PC-3 (cell line): ENCODE results near the gene MACIR. TPM values are rescaled to one million over a fixed set of nuclear protein-coding genes. Genes with fewer than 3 reads are reported as not detected.

Experiments
- ATAC-seq: fragments of 200-7000 bp; cut with Tn5 transposase; 2 replicates; pipeline ENCODE4 v1.9.1; 2020; ENCODE audit warnings: mild to moderate bottlenecking, moderate library complexity
- BruUV-seq: library from RNA; stranded (reverse); fragments of 400-500 nt; replicated peaks from 2 replicates; lab custom pipeline; 2021; lab: Mats Ljungman, UMichigan
- CTCF ChIA-PET: fragments of 300-600 bp; sonication (Branson Sonifier 250); formaldehyde crosslinking; loops from one replicate; lab custom pipeline; 2022; ENCODE audit warnings: antibody characterized with exemption; lab: Charles Lee
- POLR2A ChIA-PET: fragments of 300-600 bp; sonication (Branson Sonifier 250); formaldehyde crosslinking; loops from one replicate; lab custom pipeline; 2022; ENCODE audit warnings: antibody characterized with exemption; ENCODE audit not compliant: unreplicated experiment; lab: Charles Lee
- DNase-seq: peaks from one replicate; pipeline ENCODE4 v3.0.0-alpha.2; 2015
- H2AFZ ChIP-seq: fragments of 300-600 bp; sonication (generic); 2 replicates; pipeline ENCODE4 v1.6.0; 2016; ENCODE audit warnings: antibody characterized with exemption, low read length
- H3F3A ChIP-seq: fragments of 300-600 bp; sonication (generic); one replicate; pipeline ENCODE4 v1.6.0; 2017; ENCODE audit warnings: antibody characterized with exemption, low read length, control low read depth, mild to moderate bottlenecking; ENCODE audit not compliant: unreplicated experiment
- H3K27ac ChIP-seq: fragments of 300-600 bp; sonication (generic); 2 replicates; pipeline ENCODE4 v1.5.1; 2016; ENCODE audit warnings: mild to moderate bottlenecking, low read length
- H3K27me3 ChIP-seq: fragments of 300-600 bp; sonication (generic); 2 replicates; pipeline ENCODE4 v1.6.1; 2016; ENCODE audit warnings: low read length, mixed read lengths
- H3K36me3 ChIP-seq: fragments of 300-600 bp; sonication (generic); 2 replicates; pipeline ENCODE4 v1.6.1; 2016; ENCODE audit warnings: low read depth, mixed run types, low read length, mixed read lengths
- H3K4me1 ChIP-seq: fragments of 300-600 bp; sonication (generic); 2 replicates; pipeline ENCODE4 v1.5.1; 2016; ENCODE audit warnings: low read length; ENCODE audit not compliant: insufficient read depth
- H3K4me2 ChIP-seq: fragments of 300-600 bp; sonication (generic); 2 replicates; pipeline ENCODE4 v1.6.0; 2016; ENCODE audit warnings: low read length
- H3K4me3 ChIP-seq: fragments of 300-600 bp; sonication (generic); 2 replicates; pipeline ENCODE4 v1.5.1; 2016; ENCODE audit warnings: mild to moderate bottlenecking, low read length, mixed read lengths
- H3K79me2 ChIP-seq: fragments of 300-600 bp; sonication (generic); 2 replicates; pipeline ENCODE4 v1.6.1; 2017; ENCODE audit warnings: low read length, mixed read lengths
- H3K9ac ChIP-seq: fragments of 300-600 bp; sonication (generic); 2 replicates; pipeline ENCODE4 v1.6.0; 2016; ENCODE audit warnings: mild to moderate bottlenecking, low read length
- H3K9me2 ChIP-seq: fragments of 300-600 bp; sonication (generic); replicated peaks from 2 replicates; pipeline ENCODE4 v1.6.1; 2016; ENCODE audit warnings: mixed run types, low read length, mixed read lengths
- H3K9me3 ChIP-seq: fragments of 300-600 bp; sonication (generic); 2 replicates; pipeline ENCODE4 v1.6.1; 2016; ENCODE audit warnings: low read length, mixed read lengths
- H4K20me1 ChIP-seq: fragments of 300-600 bp; sonication (generic); 2 replicates; pipeline ENCODE4 v1.6.1; 2016; ENCODE audit warnings: low read length, mixed read lengths
- EZH2 ChIP-seq: fragments of 300-600 bp; sonication (generic); IDR thresholded peaks from one replicate; pipeline ENCODE4 v1.6.1; 2017; ENCODE audit warnings: antibody characterized with exemption, mild to moderate bottlenecking, low read length; ENCODE audit not compliant: unreplicated experiment
- EZH2phosphoT487 ChIP-seq: fragments of 300-600 bp; sonication (generic); IDR thresholded peaks from 2 replicates; pipeline ENCODE4 v1.6.1; 2018; ENCODE audit warnings: mild to moderate bottlenecking, antibody characterized with exemption, low read length, borderline replicate concordance
- intact Hi-C: fragments of 100-400 bp; cut with micrococcal nuclease; formaldehyde crosslinking; loops from 2 replicates; pipeline ENCODE4 v1.9.0; 2023
- total RNA-seq: library from RNA; depleted of rRNA; stranded (reverse); fragments of >200 nt; gene quantifications from 2 replicates; pipeline ENCODE4 v1.2.3, GENCODE V29; 2014
- TF ChIP-seq, protein P1 (sequence below): fragments of 300-600 bp; sonication (generic); conservative IDR thresholded peaks from 2 replicates; pipeline ENCODE4 v1.5.1; 2017; ENCODE audit warnings: antibody characterized with exemption, low read depth, mild to moderate bottlenecking, low read length

Gene MACIR
- total RNA-seq, 1 experiment from 2014 or later: 22.2 TPM

- peak overlapping the region; percentile 93 for H3K4me3 ChIP-seq
- no peak for ATAC-seq
- peak overlapping the region; percentile 85 for H3K4me2 ChIP-seq
- H4K20me1 ChIP-seq: peaks cover 43% of the 10 kb centered on the region
- H3K27ac ChIP-seq: no peak overlapping the region
- H3K27me3 ChIP-seq: no peaks in the 10 kb centered on the region
- no peak overlapping the region for H2AFZ ChIP-seq
- TF ChIP-seq EZH2phosphoT487 (no peak), EZH2 (no peak)
- TF ChIP-seq, protein P1, sequence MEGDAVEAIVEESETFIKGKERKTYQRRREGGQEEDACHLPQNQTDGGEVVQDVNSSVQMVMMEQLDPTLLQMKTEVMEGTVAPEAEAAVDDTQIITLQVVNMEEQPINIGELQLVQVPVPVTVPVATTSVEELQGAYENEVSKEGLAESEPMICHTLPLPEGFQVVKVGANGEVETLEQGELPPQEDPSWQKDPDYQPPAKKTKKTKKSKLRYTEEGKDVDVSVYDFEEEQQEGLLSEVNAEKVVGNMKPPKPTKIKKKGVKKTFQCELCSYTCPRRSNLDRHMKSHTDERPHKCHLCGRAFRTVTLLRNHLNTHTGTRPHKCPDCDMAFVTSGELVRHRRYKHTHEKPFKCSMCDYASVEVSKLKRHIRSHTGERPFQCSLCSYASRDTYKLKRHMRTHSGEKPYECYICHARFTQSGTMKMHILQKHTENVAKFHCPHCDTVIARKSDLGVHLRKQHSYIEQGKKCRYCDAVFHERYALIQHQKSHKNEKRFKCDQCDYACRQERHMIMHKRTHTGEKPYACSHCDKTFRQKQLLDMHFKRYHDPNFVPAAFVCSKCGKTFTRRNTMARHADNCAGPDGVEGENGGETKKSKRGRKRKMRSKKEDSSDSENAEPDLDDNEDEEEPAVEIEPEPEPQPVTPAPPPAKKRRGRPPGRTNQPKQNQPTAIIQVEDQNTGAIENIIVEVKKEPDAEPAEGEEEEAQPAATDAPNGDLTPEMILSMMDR: no peak
- intact Hi-C loops: no loop called here
- H3F3A ChIP-seq: no peaks in the 10 kb centered on the region
- POLR2A ChIA-PET: no interaction called here
- peaks cover 35% of the 10 kb centered on the region for H3K4me1 ChIP-seq
- DNase-seq: no peak
- CTCF ChIA-PET: interaction anchor here (1.2 kb wide), 1 partner anchor 37 kb away, joined by 8 read pairs; no protein-coding TSS in a partner anchor
- H3K79me2 ChIP-seq: peaks cover 73% of the 10 kb centered on the region
- no peaks in the 10 kb centered on the region for H3K9me3 ChIP-seq
- peak overlapping the region; percentile 81; the same call in 1 of the 2 replicates for H3K9ac ChIP-seq
- H3K9me2 ChIP-seq: no peaks in the 10 kb centered on the region
- no peaks in the 10 kb centered on the region for H3K36me3 ChIP-seq
- no TSS peak for BruUV-seq
Observed at GRCh38 chr5:103260951-103261350, 2.4 kb downstream of the MACIR start.

DNA sequence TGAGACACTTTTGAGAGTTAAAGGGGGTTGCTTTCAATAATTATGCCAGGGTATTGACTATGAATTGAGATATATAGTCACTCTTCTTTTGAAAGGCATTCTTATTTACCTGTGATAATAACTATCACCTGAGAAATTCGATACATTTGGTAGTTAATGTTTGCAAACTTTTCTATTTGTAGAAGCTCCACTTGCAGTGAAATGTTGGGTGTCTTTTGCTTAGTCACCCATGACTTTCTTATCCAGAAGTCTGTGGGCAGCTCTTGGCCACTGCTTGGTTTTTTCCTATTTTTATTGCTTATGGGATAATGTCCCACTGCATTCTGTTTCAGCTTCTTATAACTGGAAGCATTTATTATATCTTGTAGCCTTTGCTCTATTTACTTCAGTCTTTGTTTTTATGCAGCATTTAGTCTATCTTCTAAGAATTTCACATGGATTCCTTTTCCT is 3.9 kb downstream of the MACIR start:
- ChIA-PET POLR2A (no interaction called here), CTCF (interaction anchor here (0.9 to 1.1 kb wide), 2 partner anchors 113 to 212 kb away, joined by 3 to 4 read pairs; no protein-coding TSS in a partner anchor)
- TF ChIP-seq EZH2phosphoT487 (no peak), EZH2 (no peak)
- TF ChIP-seq, protein P1: no peak
- Histone ChIP-seq H2AFZ (no peak overlapping the region), H3K4me3 (peak overlapping the region; percentile 93), H3K79me2 (peaks cover 88% of the 10 kb centered on the region), H3K27me3 (no peaks in the 10 kb centered on the region), H3K4me2 (peak overlapping the region; percentile 85), H3K9ac (no peak overlapping the region), H3K27ac (peak overlapping the region; percentile 42), H4K20me1 (peaks cover 43% of the 10 kb centered on the region), H3K36me3 (peaks cover 12% of the 10 kb centered on the region; the same call in 1 of the 2 replicates), H3F3A (no peaks in the 10 kb centered on the region), H3K9me3 (no peaks in the 10 kb centered on the region), H3K4me1 (peaks cover 35% of the 10 kb centered on the region), H3K9me2 (no peaks in the 10 kb centered on the region)
- intact Hi-C loops: loop anchor here (1.0 kb wide), 1 partner anchor 10 kb away; no protein-coding TSS in a partner anchor
- no TSS peak for BruUV-seq
- DNase-seq (peak; percentile 82), ATAC-seq (no peak)

GRCh38 chr5:103263054-103263453 is 4.5 kb downstream of the MACIR start:
- H3K4me1 ChIP-seq: peaks cover 30% of the 10 kb centered on the region
- peak overlapping the region; percentile 8 for H3K27ac ChIP-seq
- ChIA-PET POLR2A (no interaction called here), CTCF (interaction anchor here (0.9 to 1.1 kb wide), 2 partner anchors 112 to 212 kb away, joined by 3 to 4 read pairs; no protein-coding TSS in a partner anchor)
- H3K4me2 ChIP-seq: peak overlapping the region; percentile 85
- no peak overlapping the region for H3K9ac ChIP-seq
- no peaks in the 10 kb centered on the region for H3K27me3 ChIP-seq
- H2AFZ ChIP-seq: no peak overlapping the region
- intact Hi-C loops: no loop called here
- ATAC-seq: no peak
- no peaks in the 10 kb centered on the region for H3F3A ChIP-seq
- peak overlapping the region; percentile 14; the same call in 1 of the 2 replicates for H3K4me3 ChIP-seq
- TF ChIP-seq, protein P1: no peak
- TF ChIP-seq EZH2 (no peak), EZH2phosphoT487 (no peak)
- no peak for DNase-seq
- H3K79me2 ChIP-seq: peaks cover 94% of the 10 kb centered on the region
- H4K20me1 ChIP-seq: peaks cover 43% of the 10 kb centered on the region
- no TSS peak for BruUV-seq
- H3K36me3 ChIP-seq: peaks cover 18% of the 10 kb centered on the region; the same call in 1 of the 2 replicates
- no peaks in the 10 kb centered on the region for H3K9me2 ChIP-seq
- no peaks in the 10 kb centered on the region for H3K9me3 ChIP-seq
